ENCODE measurements around the gene NAT14. TPM values are rescaled to one million over a fixed set of nuclear protein-coding genes. Genes with fewer than 3 reads are reported as not detected.
A peak's percentile ranks its signal among the peaks of the same experiment; 100 is the strongest.

The NAT14 gene
- total RNA-seq, 1 experiment from 2014 or later: 87.7 TPM

DNA sequence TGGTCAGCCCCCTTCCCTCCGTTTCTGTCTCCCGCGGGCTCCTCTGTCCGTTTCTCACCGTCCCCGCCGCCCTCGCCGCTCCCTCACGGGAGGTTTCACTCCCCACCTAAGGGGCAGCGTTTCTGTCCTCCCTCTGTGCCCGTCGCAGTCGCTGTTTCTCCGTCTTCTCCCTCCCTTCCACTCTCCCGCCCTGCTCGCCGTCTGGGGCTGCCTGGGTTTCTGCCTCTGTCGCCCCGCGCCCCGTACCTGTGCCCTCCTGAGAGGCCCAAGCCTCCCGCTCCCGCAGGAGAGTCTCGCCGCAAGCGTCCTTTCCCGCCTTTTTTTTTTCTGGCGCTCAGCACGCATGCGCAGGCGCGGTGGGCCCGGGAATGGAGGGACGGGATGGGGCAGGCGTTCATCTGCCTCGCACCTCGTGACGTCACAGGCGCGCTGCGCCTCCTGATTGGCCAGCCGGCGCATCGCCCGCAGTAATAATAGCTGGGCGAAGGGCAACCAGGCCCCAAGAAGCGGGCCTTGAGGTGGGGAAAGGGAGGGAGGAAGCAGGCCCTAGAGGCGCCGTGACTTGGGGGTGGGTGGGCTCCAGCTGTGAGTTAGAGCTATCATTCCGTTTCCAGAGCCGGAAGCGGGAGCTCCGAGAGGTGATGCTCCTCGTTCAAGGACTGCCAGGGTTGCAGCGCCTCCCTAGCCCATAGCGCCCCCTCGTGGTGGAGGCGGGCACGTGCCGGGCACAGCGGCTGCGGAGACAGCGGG, 18.7 kb downstream of the NAT14 start (continued):
- TF ChIP-seq, protein P1, sequence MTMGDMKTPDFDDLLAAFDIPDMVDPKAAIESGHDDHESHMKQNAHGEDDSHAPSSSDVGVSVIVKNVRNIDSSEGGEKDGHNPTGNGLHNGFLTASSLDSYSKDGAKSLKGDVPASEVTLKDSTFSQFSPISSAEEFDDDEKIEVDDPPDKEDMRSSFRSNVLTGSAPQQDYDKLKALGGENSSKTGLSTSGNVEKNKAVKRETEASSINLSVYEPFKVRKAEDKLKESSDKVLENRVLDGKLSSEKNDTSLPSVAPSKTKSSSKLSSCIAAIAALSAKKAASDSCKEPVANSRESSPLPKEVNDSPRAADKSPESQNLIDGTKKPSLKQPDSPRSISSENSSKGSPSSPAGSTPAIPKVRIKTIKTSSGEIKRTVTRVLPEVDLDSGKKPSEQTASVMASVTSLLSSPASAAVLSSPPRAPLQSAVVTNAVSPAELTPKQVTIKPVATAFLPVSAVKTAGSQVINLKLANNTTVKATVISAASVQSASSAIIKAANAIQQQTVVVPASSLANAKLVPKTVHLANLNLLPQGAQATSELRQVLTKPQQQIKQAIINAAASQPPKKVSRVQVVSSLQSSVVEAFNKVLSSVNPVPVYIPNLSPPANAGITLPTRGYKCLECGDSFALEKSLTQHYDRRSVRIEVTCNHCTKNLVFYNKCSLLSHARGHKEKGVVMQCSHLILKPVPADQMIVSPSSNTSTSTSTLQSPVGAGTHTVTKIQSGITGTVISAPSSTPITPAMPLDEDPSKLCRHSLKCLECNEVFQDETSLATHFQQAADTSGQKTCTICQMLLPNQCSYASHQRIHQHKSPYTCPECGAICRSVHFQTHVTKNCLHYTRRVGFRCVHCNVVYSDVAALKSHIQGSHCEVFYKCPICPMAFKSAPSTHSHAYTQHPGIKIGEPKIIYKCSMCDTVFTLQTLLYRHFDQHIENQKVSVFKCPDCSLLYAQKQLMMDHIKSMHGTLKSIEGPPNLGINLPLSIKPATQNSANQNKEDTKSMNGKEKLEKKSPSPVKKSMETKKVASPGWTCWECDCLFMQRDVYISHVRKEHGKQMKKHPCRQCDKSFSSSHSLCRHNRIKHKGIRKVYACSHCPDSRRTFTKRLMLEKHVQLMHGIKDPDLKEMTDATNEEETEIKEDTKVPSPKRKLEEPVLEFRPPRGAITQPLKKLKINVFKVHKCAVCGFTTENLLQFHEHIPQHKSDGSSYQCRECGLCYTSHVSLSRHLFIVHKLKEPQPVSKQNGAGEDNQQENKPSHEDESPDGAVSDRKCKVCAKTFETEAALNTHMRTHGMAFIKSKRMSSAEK (CRISPR knock-in tag; IDR thresholded peaks at IDR 0.05; ENCODE audit: borderline replicate concordance): no peak
- TF ChIP-seq, protein P2, sequence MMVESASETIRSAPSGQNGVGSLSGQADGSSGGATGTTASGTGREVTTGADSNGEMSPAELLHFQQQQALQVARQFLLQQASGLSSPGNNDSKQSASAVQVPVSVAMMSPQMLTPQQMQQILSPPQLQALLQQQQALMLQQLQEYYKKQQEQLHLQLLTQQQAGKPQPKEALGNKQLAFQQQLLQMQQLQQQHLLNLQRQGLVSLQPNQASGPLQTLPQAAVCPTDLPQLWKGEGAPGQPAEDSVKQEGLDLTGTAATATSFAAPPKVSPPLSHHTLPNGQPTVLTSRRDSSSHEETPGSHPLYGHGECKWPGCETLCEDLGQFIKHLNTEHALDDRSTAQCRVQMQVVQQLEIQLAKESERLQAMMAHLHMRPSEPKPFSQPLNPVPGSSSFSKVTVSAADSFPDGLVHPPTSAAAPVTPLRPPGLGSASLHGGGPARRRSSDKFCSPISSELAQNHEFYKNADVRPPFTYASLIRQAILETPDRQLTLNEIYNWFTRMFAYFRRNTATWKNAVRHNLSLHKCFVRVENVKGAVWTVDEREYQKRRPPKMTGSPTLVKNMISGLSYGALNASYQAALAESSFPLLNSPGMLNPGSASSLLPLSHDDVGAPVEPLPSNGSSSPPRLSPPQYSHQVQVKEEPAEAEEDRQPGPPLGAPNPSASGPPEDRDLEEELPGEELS (CRISPR knock-in tag; IDR thresholded peaks at IDR 0.05): peak; percentile 99
- TF ChIP-seq SMAD4 (CRISPR knock-in tag; IDR thresholded peaks at IDR 0.05): no peak
- TF ChIP-seq, protein P3, sequence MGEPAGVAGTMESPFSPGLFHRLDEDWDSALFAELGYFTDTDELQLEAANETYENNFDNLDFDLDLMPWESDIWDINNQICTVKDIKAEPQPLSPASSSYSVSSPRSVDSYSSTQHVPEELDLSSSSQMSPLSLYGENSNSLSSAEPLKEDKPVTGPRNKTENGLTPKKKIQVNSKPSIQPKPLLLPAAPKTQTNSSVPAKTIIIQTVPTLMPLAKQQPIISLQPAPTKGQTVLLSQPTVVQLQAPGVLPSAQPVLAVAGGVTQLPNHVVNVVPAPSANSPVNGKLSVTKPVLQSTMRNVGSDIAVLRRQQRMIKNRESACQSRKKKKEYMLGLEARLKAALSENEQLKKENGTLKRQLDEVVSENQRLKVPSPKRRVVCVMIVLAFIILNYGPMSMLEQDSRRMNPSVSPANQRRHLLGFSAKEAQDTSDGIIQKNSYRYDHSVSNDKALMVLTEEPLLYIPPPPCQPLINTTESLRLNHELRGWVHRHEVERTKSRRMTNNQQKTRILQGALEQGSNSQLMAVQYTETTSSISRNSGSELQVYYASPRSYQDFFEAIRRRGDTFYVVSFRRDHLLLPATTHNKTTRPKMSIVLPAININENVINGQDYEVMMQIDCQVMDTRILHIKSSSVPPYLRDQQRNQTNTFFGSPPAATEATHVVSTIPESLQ (CRISPR knock-in tag; IDR thresholded peaks at IDR 0.05): peak; percentile 86; the same call in 1 of the 2 replicates
- no peak for TF ChIP-seq RORB (CRISPR knock-in tag; IDR thresholded peaks at IDR 0.05)
- TF ChIP-seq, protein P4, sequence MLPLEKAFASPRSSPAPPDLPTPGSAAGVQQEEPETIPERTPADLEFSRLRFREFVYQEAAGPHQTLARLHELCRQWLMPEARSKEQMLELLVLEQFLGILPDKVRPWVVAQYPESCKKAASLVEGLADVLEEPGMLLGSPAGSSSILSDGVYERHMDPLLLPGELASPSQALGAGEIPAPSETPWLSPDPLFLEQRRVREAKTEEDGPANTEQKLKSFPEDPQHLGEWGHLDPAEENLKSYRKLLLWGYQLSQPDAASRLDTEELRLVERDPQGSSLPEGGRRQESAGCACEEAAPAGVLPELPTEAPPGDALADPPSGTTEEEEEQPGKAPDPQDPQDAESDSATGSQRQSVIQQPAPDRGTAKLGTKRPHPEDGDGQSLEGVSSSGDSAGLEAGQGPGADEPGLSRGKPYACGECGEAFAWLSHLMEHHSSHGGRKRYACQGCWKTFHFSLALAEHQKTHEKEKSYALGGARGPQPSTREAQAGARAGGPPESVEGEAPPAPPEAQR (CRISPR knock-in tag; IDR thresholded peaks at IDR 0.05): no peak
- peak; percentile 98 for TF ChIP-seq CREM (CRISPR knock-in tag; IDR thresholded peaks at IDR 0.05)

DNA sequence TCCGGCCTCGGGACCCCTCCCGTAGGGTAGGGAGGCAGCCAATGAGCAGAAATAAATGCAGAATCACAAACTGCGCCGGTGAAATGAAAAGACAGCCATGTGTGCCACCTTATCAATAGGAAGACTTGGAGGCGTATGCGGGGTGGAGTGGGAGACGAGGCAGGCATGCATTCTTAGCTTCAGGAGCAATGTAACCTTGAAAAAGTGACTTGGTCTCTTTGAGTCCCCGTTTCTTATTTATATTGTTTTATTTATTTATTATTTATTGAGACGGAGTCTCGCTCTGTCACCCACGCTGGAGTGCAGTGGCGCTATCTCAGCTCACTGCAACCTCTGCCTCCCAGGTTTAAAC, 19.2 kb downstream of the NAT14 start:
- Mint-ChIP-seq H3K4me3 (no peak overlapping the region), H3K36me3 (peaks cover 7% of the 10 kb centered on the region), H3K4me1 (no peaks in the 10 kb centered on the region), H3K27ac (no peak overlapping the region), H3K27me3 (ENCODE audit: low read depth) (peaks cover 84% of the 10 kb centered on the region), H3K9me3 (peaks cover 19% of the 10 kb centered on the region)
- TF ChIP-seq MYBL2 (CRISPR knock-in tag; IDR thresholded peaks at IDR 0.05) (no peak), NFE2L1 (CRISPR knock-in tag; IDR thresholded peaks at IDR 0.05) (no peak)
- DNase-seq (ENCODE audit: low spot score): no peak
- no peak for ATAC-seq
- CTCF ChIA-PET: interaction anchor here (0.6 to 2.9 kb wide), 57 partner anchors 9 to 1312 kb away, joined by 3 to 96 read pairs (median 5); partner anchors contain the start of genes C19orf85, DNAAF3, FIZ1 and ISOC2
- POLR2A ChIA-PET: interaction anchor here (0.5 to 1.3 kb wide), 4 partner anchors 17 to 1082 kb away, joined by 3 to 5 read pairs (median 4); partner anchors contain the start of gene ISOC2

DNA sequence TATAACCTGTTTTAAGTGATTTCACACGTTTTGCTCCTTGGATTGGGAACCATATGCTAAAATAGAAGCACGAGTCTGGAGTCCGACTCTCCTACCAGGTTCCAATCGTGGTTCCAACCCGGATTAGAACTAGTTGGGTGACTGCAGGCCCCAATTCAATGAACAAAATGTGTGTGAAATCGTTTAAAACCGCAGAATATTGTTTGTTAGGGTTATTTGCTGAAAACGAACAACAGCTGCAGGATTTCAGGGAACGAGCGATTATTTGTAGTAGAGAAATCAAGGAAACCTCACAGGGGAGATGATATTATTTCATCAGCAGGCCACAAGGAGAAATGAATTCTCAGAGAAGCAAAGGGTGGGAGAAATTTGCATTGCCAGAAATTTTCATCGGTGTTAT, 20.0 kb downstream of the NAT14 start:
- Mint-ChIP-seq H3K27me3 (ENCODE audit: low read depth) (peaks cover 80% of the 10 kb centered on the region), H3K4me3 (no peak overlapping the region), H3K4me1 (no peaks in the 10 kb centered on the region), H3K9me3 (peaks cover 19% of the 10 kb centered on the region), H3K27ac (no peak overlapping the region), H3K36me3 (peaks cover 7% of the 10 kb centered on the region)
- no peak for DNase-seq (ENCODE audit: low spot score)
- ATAC-seq: no peak
- CTCF ChIA-PET: interaction anchor here (1.1 to 2.9 kb wide), 15 partner anchors 9 to 364 kb away, joined by 3 to 96 read pairs (median 12); partner anchors contain the start of genes ISOC2, NAT14, SSC5D and ZNF628
- POLR2A ChIA-PET: no interaction called here
- TF ChIP-seq, protein P5, sequence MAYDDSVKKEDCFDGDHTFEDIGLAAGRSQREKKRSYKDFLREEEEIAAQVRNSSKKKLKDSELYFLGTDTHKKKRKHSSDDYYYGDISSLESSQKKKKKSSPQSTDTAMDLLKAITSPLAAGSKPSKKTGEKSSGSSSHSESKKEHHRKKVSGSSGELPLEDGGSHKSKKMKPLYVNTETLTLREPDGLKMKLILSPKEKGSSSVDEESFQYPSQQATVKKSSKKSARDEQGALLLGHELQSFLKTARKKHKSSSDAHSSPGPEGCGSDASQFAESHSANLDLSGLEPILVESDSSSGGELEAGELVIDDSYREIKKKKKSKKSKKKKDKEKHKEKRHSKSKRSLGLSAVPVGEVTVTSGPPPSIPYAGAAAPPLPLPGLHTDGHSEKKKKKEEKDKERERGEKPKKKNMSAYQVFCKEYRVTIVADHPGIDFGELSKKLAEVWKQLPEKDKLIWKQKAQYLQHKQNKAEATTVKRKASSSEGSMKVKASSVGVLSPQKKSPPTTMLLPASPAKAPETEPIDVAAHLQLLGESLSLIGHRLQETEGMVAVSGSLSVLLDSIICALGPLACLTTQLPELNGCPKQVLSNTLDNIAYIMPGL (CRISPR knock-in tag; IDR thresholded peaks at IDR 0.05): no peak
- TF ChIP-seq RORB (CRISPR knock-in tag; IDR thresholded peaks at IDR 0.05): no peak
- TF ChIP-seq, protein P6, sequence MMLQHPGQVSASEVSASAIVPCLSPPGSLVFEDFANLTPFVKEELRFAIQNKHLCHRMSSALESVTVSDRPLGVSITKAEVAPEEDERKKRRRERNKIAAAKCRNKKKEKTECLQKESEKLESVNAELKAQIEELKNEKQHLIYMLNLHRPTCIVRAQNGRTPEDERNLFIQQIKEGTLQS (CRISPR knock-in tag; conservative IDR thresholded peaks at IDR 0.05): no peak
- TF ChIP-seq, protein P7, sequence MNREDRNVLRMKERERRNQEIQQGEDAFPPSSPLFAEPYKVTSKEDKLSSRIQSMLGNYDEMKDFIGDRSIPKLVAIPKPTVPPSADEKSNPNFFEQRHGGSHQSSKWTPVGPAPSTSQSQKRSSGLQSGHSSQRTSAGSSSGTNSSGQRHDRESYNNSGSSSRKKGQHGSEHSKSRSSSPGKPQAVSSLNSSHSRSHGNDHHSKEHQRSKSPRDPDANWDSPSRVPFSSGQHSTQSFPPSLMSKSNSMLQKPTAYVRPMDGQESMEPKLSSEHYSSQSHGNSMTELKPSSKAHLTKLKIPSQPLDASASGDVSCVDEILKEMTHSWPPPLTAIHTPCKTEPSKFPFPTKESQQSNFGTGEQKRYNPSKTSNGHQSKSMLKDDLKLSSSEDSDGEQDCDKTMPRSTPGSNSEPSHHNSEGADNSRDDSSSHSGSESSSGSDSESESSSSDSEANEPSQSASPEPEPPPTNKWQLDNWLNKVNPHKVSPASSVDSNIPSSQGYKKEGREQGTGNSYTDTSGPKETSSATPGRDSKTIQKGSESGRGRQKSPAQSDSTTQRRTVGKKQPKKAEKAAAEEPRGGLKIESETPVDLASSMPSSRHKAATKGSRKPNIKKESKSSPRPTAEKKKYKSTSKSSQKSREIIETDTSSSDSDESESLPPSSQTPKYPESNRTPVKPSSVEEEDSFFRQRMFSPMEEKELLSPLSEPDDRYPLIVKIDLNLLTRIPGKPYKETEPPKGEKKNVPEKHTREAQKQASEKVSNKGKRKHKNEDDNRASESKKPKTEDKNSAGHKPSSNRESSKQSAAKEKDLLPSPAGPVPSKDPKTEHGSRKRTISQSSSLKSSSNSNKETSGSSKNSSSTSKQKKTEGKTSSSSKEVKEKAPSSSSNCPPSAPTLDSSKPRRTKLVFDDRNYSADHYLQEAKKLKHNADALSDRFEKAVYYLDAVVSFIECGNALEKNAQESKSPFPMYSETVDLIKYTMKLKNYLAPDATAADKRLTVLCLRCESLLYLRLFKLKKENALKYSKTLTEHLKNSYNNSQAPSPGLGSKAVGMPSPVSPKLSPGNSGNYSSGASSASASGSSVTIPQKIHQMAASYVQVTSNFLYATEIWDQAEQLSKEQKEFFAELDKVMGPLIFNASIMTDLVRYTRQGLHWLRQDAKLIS (CRISPR knock-in tag; IDR thresholded peaks at IDR 0.05; ENCODE audit: borderline replicate concordance): no peak
- no peak for TF ChIP-seq PRRX2 (CRISPR knock-in tag; IDR thresholded peaks at IDR 0.05)
